ENCODE measurements around the gene CGB7. TPM values are rescaled to one million over a fixed set of nuclear protein-coding genes. Genes with fewer than 3 reads are reported as not detected.

Gene CGB7
- total RNA-seq, 1 experiment from 2014 or later = 1.2 TPM

- Histone ChIP-seq H3K14ac (ENCODE audit: insufficient read depth, low read length) (no peak overlapping the region), H3K79me2 (ENCODE audit: insufficient read depth, low read length) (peaks cover 30% of the 10 kb centered on the region), H4K20me1 (ENCODE audit: control insufficient read depth, insufficient read depth, insufficient read length) (no peaks in the 10 kb centered on the region), H2BK20ac (ENCODE audit: low read depth, low read length, poor library complexity, severe bottlenecking) (no peak overlapping the region), H3K4ac (ENCODE audit: low read depth, low read length) (no peak overlapping the region), H3K27me3 (ENCODE audit: insufficient read depth, low read length) (no peaks in the 10 kb centered on the region), H3T11ph (ENCODE audit: low read length) (no peak overlapping the region), H2AFZ (ENCODE audit: low read length) (no peak overlapping the region), H3K18ac (ENCODE audit: insufficient read length, low read depth, low read length) (no peak overlapping the region), H3K27ac (ENCODE audit: insufficient read length, low read depth, low read length) (no peak overlapping the region), H4K91ac (ENCODE audit: insufficient read length, low read depth, low read length) (no peak overlapping the region), H3K23ac (ENCODE audit: insufficient read length, low read depth, low read length) (no peak overlapping the region), H3K56ac (ENCODE audit: insufficient read length, low read depth, low read length) (no peak overlapping the region), H4K8ac (replicated peaks; ENCODE audit: insufficient read length, low read depth, low read length) (no peak overlapping the region), H4K5ac (ENCODE audit: insufficient read length, low read depth, low read length) (no peak overlapping the region), H3K4me1 (ENCODE audit: insufficient read depth, low read length) (peaks cover 2% of the 10 kb centered on the region; the same call in 1 of the 2 replicates), H3K4me2 (ENCODE audit: insufficient read depth, insufficient read length, low read length) (peak overlapping the region; percentile 90), H2BK120ac (ENCODE audit: low read depth, low read length, poor library complexity, severe bottlenecking) (no peak overlapping the region), H2BK5ac (ENCODE audit: insufficient read length, low read length) (no peak overlapping the region), H3K9ac (ENCODE audit: extremely low read depth, insufficient read length, low read length) (peak overlapping the region; percentile 89), H2AK5ac (ENCODE audit: insufficient read length, low read length) (no peak overlapping the region), H2BK15ac (ENCODE audit: low read depth, low read length) (no peak overlapping the region), H3K9me3 (ENCODE audit: control insufficient read depth, low read depth, low read length) (no peaks in the 10 kb centered on the region), H3K79me1 (ENCODE audit: insufficient read depth, low read depth, low read length, poor library complexity, severe bottlenecking) (peaks cover 6% of the 10 kb centered on the region), H2BK12ac (ENCODE audit: insufficient read length, low read depth, low read length) (no peak overlapping the region), H3K23me2 (ENCODE audit: insufficient read length, low read depth, low read length, poor library complexity, severe bottlenecking) (peaks cover 7% of the 10 kb centered on the region)
- no CpG with 5 or more reads among the region's 11 CpGs for WGBS (ENCODE audit: extremely low coverage, insufficient read length, low lambda C conversion rate)
- H3K36me3 Mint-ChIP-seq (ENCODE audit: insufficient read depth in 1 of 3, low read depth in 3 of 3) = peaks cover 37 to 49% (median 46%) of the 10 kb centered on the region in 3 experiments
- peak overlapping the region; percentile 95 to 98 for H3K4me3 Mint-ChIP-seq
- DNase-seq = no peak
- peaks cover 3% of the 10 kb centered on the region in 2 experiments; a peak in 3 of 5 replicates for H3K9me3 Mint-ChIP-seq
- H3K27ac Mint-ChIP-seq = peak overlapping the region; percentile 87 to 99 (median 98); a peak in 5 of 7 replicates
- TF ChIP-seq CTCF (conservative IDR thresholded peaks at IDR 0.05) = no peak
- peaks cover 11% of the 10 kb centered on the region for H3K27me3 Mint-ChIP-seq (ENCODE audit: low read depth)
- H3K4me1 Mint-ChIP-seq = peaks cover 12 to 20% of the 10 kb centered on the region in 2 experiments
Measured at GRCh38 chr19:49086296-49086695, 28.7 kb upstream of the CGB7 start.

Measured in H9 (cell line).